Spleen (tissue), 11 donors: ENCODE data around the gene HERC6. TPM values are rescaled to one million over a fixed set of nuclear protein-coding genes. Genes with fewer than 3 reads are reported as not detected.
"Not testable (repeated sequence)": the region's sequence is repeated elsewhere in the genome, so short reads cannot be mapped to it uniquely, and the experiment has no call there.

Experiments used
- DNase-seq: peaks from one replicate; pipeline ENCODE4 v3.0.0-alpha.2; 2020
- H3K27ac ChIP-seq, 8 donors: fragments of 200-600 bp; sonication (generic) in 7 of 8; 1 replicate in 4 of 8; 2 replicates in 4 of 8; pipeline versions ENCODE4 v1.5.0 to v1.8.0; 2016 to 2021; ENCODE audit warnings: inconsistent platforms in 4 of 8, mild to moderate bottlenecking in 4 of 8, moderate library complexity in 1 of 8
- H3K27me3 ChIP-seq, 7 donors: fragments of 200-600 bp; sonication (generic) in 6 of 7; replicated peaks in 1 of 7; 1 replicate in 4 of 7; 2 replicates in 3 of 7; pipeline versions ENCODE4 v1.5.0 to v1.8.0; 2016 to 2021; ENCODE audit warnings: inconsistent platforms in 3 of 7, mild to moderate bottlenecking in 1 of 7
- H3K36me3 ChIP-seq, 6 donors: fragments of 200-600 bp; sonication (generic) in 5 of 6; 1 replicate in 4 of 6; 2 replicates in 2 of 6; pipeline versions ENCODE4 v1.5.0 to v1.8.0; 2016 to 2021; ENCODE audit warnings: inconsistent platforms in 2 of 6
- H3K4me1 ChIP-seq, 6 donors: fragments of 200-600 bp; sonication (generic) in 5 of 6; 1 replicate in 3 of 6; 2 replicates in 3 of 6; pipeline versions ENCODE4 v1.5.0 to v1.8.0; 2016 to 2021; ENCODE audit warnings: inconsistent platforms in 3 of 6
- H3K4me3 ChIP-seq, 8 donors: fragments of 200-600 bp; sonication (generic) in 7 of 8; 1 replicate in 4 of 8; 2 replicates in 4 of 8; pipeline versions ENCODE4 v1.5.0 to v1.8.0; 2016 to 2021; ENCODE audit warnings: inconsistent platforms in 4 of 8, mild to moderate bottlenecking in 4 of 8, moderate library complexity in 2 of 8
- H3K9me3 ChIP-seq, 8 donors: fragments of 200-600 bp; sonication (generic) in 7 of 8; 1 replicate in 4 of 8; 2 replicates in 4 of 8; pipeline versions ENCODE4 v1.5.0 to v1.8.0; 2016 to 2021; ENCODE audit warnings: inconsistent platforms in 4 of 8
- CTCF ChIP-seq, 11 experiments: fragments of 200-600 bp in 7 of 11; fragments of 450-650 bp in 4 of 11; sonication (generic) in 4 of 11; IDR thresholded peaks in 8 of 11; conservative IDR thresholded peaks in 3 of 11; 1 replicate in 7 of 11; 2 replicates in 4 of 11; pipeline versions ENCODE4 v1.4.0 to v1.8.0; 2016 to 2021; ENCODE audit warnings: antibody characterized with exemption in 11 of 11, inconsistent platforms in 4 of 11, mild to moderate bottlenecking in 1 of 11
- POLR2A ChIP-seq, 3 donors: fragments of 450-650 bp; IDR thresholded peaks; one replicate each; pipeline ENCODE4 v1.5.1; 2017; ENCODE audit warnings: antibody characterized with exemption in 3 of 3, mild to moderate bottlenecking in 1 of 3
- POLR2AphosphoS5 ChIP-seq, 3 donors: sonication (generic); formaldehyde crosslinking; IDR thresholded peaks; one replicate each; pipeline ENCODE4 v1.5.1; 2017; ENCODE audit warnings: antibody characterized with exemption in 3 of 3
- WGBS, 5 donors: extraction: QIAGEN DNeasy Blood & Tissue Kit in 3 of 5; methylation state at CpG; one replicate each; pipeline versions ENCODE4 v1.1.5 to v1.1.7; 2013 to 2018; 5-methylcytosine and 5-hydroxymethylcytosine counted together
- intact Hi-C: fragments of 100-400 bp; cut with DNase I; formaldehyde crosslinking; loops from one replicate; pipeline ENCODE4 v1.15.0; 2023; ENCODE audit warnings: low total_unique reads
- polyA plus RNA-seq, 3 donors: library from polyadenylated mRNA; stranded (reverse); fragments of 200-250 nt; gene quantifications; one replicate each; pipeline ENCODE4 v1.2.1, GENCODE V29; 2013
- total RNA-seq, 7 donors: library from RNA; depleted of rRNA in 3 of 7; stranded (reverse); fragments of >200 nt in 3 of 7; fragmentation: NEBNext Ultra II Directional in 4 of 7; extraction: Animal tissue kit (Norgen Biotek cat#: 25700) in 4 of 7; gene quantifications; one replicate each; pipeline versions ENCODE4 v1.1.0 to v1.2.1, GENCODE V29; 2016 to 2021
- donor health status: healthy with polysubstance abuse.
- donor health status: DM: no; HTN: no; CAD: no; lungs with moderate emphysema.
- donor health status: DM: no; HTN: no; CAD: no.
- donor health status: Bipolar disorder and iron deficiency.
- donor health status: healthy.
- donor health status: DM: no; HTN: no; CAD: no.
- donor health status: DM: yes; HTN: yes; CAD: no.

The HERC6 gene
- total and polyA plus RNA-seq, 10 donors: 2.8 to 13.6 (median 10.8) TPM

- 86 to 91% (median 88%) methylated on average over 5 of the region's 5 CpGs for WGBS, 5 donors
- no peak for DNase-seq
- intact Hi-C loops: loop anchor here (10.0 kb wide), 1 partner anchor 143 kb away; no protein-coding TSS in a partner anchor
- H3K9me3 ChIP-seq: peaks cover 0 to 18% (median 14%) of the 10 kb centered on the region in 8 donors
- no peak overlapping the region for H3K4me3 ChIP-seq
- no peak for TF ChIP-seq POLR2AphosphoS5 (IDR thresholded peaks at IDR 0.05)
- TF ChIP-seq POLR2A (IDR thresholded peaks at IDR 0.05): no peak
- no peak for TF ChIP-seq CTCF (IDR thresholded peaks at IDR 0.05 in 8 of 11, conservative IDR thresholded peaks at IDR 0.05 in 3 of 11)
- H3K27me3 ChIP-seq: no peaks in the 10 kb centered on the region
- H3K36me3 ChIP-seq: no peaks in the 10 kb centered on the region
- no peak overlapping the region for H3K27ac ChIP-seq
- peaks cover 0 to 5% (median 0%) of the 10 kb centered on the region in 6 donors for H3K4me1 ChIP-seq
These were observed 10.8 kb upstream of the HERC6 start for GRCh38 chr4:88367826-88368225.

- intact Hi-C loops: loop anchor here (10.0 kb wide), 1 partner anchor 144 kb away; no protein-coding TSS in a partner anchor
These were observed 9.4 kb upstream of the HERC6 start for GRCh38 chr4:88369180-88369812.

DNA sequence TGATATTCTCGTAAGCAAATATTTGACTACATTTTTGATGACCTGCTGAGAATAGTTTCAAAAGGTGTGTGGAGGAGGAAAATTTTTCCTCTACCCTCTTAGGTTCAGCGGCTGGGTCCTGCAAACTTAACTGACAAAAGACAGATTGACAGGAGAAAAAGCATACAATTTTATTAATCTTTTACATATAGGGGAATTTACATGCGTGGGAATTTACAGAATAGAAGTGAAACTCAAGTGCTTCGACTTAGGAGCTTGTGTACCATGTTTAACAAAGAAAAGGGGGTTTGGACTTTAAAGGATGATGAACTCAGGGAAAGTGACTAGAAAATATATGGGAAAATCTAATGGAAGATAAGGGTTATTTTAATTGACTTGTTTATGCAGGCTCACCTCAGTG is 2.5 kb downstream of the HERC6 start:
- Histone ChIP-seq H3K36me3 (peaks cover 0 to 14% (median 4%) of the 10 kb centered on the region in 6 donors), H3K27ac (peak overlapping the region in 5 of 8 donors; percentile 35 to 72 (median 52)), H3K4me3 (no peak overlapping the region), H3K9me3 (no peaks in the 10 kb centered on the region), H3K27me3 (no peaks in the 10 kb centered on the region), H3K4me1 (peaks cover 0 to 38% (median 20%) of the 10 kb centered on the region in 6 donors)
- intact Hi-C loops: loop anchor here (10.0 kb wide), 1 partner anchor 74 kb away; the partner anchor contains the start of gene HERC5
- TF ChIP-seq POLR2A (IDR thresholded peaks at IDR 0.05) (no peak), CTCF (IDR thresholded peaks at IDR 0.05 in 8 of 11, conservative IDR thresholded peaks at IDR 0.05 in 3 of 11) (no peak), POLR2AphosphoS5 (IDR thresholded peaks at IDR 0.05) (no peak)
- 71 to 76% (median 72%) methylated on average over 4 of the region's 4 CpGs for WGBS, 5 donors
- DNase-seq: no peak

More at GRCh38 chr4:88369180-88369812, 9.4 kb upstream of the HERC6 start:
- H3K27me3 ChIP-seq, H3K27ac ChIP-seq, H3K9me3 ChIP-seq, H3K4me1 ChIP-seq, H3K36me3 ChIP-seq, H3K4me3 ChIP-seq, DNase-seq: not testable (repeated sequence)
- peak in 9 of 11 experiments; percentile 35 to 64 (median 53) for TF ChIP-seq CTCF (IDR thresholded peaks at IDR 0.05 in 8 of 11, conservative IDR thresholded peaks at IDR 0.05 in 3 of 11)
- 86 to 95% (median 87%) methylated on average over 7 of the region's 7 CpGs for WGBS, 5 donors

DNA sequence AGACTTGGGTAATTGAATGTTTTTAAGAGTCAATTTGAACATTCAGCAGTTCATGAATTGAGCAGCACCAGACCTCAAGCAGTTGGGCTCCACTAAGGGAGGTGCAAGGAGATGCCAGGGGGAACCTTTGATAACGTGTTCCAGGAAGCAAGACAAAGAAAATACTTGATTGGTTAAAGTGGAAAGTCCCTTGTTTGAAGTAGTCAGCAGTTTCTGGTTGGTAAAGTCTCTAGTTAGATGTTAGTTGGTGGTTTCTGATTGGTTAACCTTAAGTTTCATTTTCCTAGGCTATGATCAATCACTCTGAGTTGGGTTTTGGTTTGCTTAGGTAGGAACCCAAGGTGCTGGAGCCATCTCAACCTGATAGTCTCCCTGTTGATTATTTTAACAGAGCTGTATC is 4.0 kb downstream of the HERC6 start:
- DNase-seq: no peak
- Histone ChIP-seq H3K4me3 (no peak overlapping the region), H3K9me3 (no peaks in the 10 kb centered on the region), H3K27me3 (no peaks in the 10 kb centered on the region), H3K36me3 (peaks cover 0 to 29% (median 8%) of the 10 kb centered on the region in 6 donors), H3K27ac (peak overlapping the region in 7 of 8 donors; percentile 35 to 72 (median 52)), H3K4me1 (peaks cover 0 to 38% (median 20%) of the 10 kb centered on the region in 6 donors)
- TF ChIP-seq POLR2AphosphoS5 (IDR thresholded peaks at IDR 0.05) (no peak), POLR2A (IDR thresholded peaks at IDR 0.05) (no peak), CTCF (IDR thresholded peaks at IDR 0.05 in 8 of 11, conservative IDR thresholded peaks at IDR 0.05 in 3 of 11) (no peak)
- intact Hi-C loops: loop anchor here (10.0 kb wide), 1 partner anchor 72 kb away; the partner anchor contains the start of gene HERC5
- 6 to 25% (median 14%) methylated on average over 1 of the region's 1 CpG for WGBS, 5 donors
